GM11168 (cell line): Measurements from ENCODE around the gene FAH.

Source experiments
- in situ Hi-C: fragments of 300-500 bp; cut with MboI; formaldehyde crosslinking; loops from one replicate; pipeline ENCODE4 v1.12.0; 2022; ENCODE audit warnings: low sequenced_read_pairs; ENCODE audit not compliant: unreplicated experiment

The FAH gene

GRCh38 chr15:80169768-80170357, 17.1 kb downstream of the FAH start:
- in situ Hi-C loops, result loop anchor here (5.0 to 25.0 kb wide), 2 partner anchors 183 to 278 kb away; no protein-coding TSS in a partner anchor

GRCh38 chr15:80170596-80170995, 17.8 kb downstream of the FAH start:
- in situ Hi-C loops, result loop anchor here (5.0 to 25.0 kb wide), 2 partner anchors 183 to 278 kb away; no protein-coding TSS in a partner anchor

- in situ Hi-C loops, result loop anchor here (5.0 to 25.0 kb wide), 2 partner anchors 184 to 279 kb away; no protein-coding TSS in a partner anchor
These were observed 19.0 kb downstream of the FAH start for GRCh38 chr15:80171787-80172186.

- in situ Hi-C loops, result loop anchor here (5.0 to 25.0 kb wide), 2 partner anchors 185 to 280 kb away; no protein-coding TSS in a partner anchor
These were observed 19.6 kb downstream of the FAH start for GRCh38 chr15:80172401-80172800.

GRCh38 chr15:80173022-80173759, 20.4 kb downstream of the FAH start:
- in situ Hi-C loops, result loop anchor here (5.0 to 25.0 kb wide), 2 partner anchors 186 to 281 kb away; no protein-coding TSS in a partner anchor

GRCh38 chr15:80174017-80174746, 21.4 kb downstream of the FAH start:
- in situ Hi-C loops, result loop anchor here (5.0 to 25.0 kb wide), 2 partner anchors 187 to 282 kb away; no protein-coding TSS in a partner anchor

GRCh38 chr15:80175436-80175835, 22.6 kb downstream of the FAH start:
- in situ Hi-C loops, result no loop called here

- in situ Hi-C loops, result no loop called here
These were observed 23.6 kb downstream of the FAH start for GRCh38 chr15:80176443-80176842.

GRCh38 chr15:80177156-80177555, 24.4 kb downstream of the FAH start:
- in situ Hi-C loops, result no loop called here

- in situ Hi-C loops, result no loop called here
These were observed 26.4 kb downstream of the FAH start for GRCh38 chr15:80179025-80179759.

GRCh38 chr15:80179935-80180334, 27.1 kb downstream of the FAH start:
- in situ Hi-C loops, result no loop called here

GRCh38 chr15:80180468-80180867, 27.7 kb downstream of the FAH start:
- in situ Hi-C loops, result no loop called here

GRCh38 chr15:80180986-80181385, 28.2 kb downstream of the FAH start:
- in situ Hi-C loops, result no loop called here

GRCh38 chr15:80182611-80183261, 29.9 kb downstream of the FAH start:
- in situ Hi-C loops, result no loop called here

GRCh38 chr15:80183306-80183705, 30.5 kb downstream of the FAH start:
- in situ Hi-C loops, result no loop called here

- in situ Hi-C loops, result no loop called here
These were observed 31.1 kb downstream of the FAH start for GRCh38 chr15:80183886-80184285.

- in situ Hi-C loops, result no loop called here
These were observed 31.8 kb downstream of the FAH start for GRCh38 chr15:80184554-80184953.

- in situ Hi-C loops, result no loop called here
These were observed 32.4 kb downstream of the FAH start for GRCh38 chr15:80185152-80185551.

- in situ Hi-C loops, result no loop called here
These were observed 33.3 kb downstream of the FAH start for GRCh38 chr15:80186066-80186465.

- in situ Hi-C loops, result no loop called here
These were observed 33.8 kb downstream of the FAH start for GRCh38 chr15:80186597-80186996.
